HG03460 (cell line): ENCODE measurements around the gene XXYLT1.
"Not testable (repeated sequence)": the region's sequence is repeated elsewhere in the genome, so short reads cannot be mapped to it uniquely, and the experiment has no call there.

Experiments used
- ATAC-seq: cut with Tn5 transposase; IDR thresholded peaks from one replicate; pipeline ENCODE4 v1.9.1; 2021; ENCODE audit not compliant: unreplicated experiment

XXYLT1 gene, protein sequence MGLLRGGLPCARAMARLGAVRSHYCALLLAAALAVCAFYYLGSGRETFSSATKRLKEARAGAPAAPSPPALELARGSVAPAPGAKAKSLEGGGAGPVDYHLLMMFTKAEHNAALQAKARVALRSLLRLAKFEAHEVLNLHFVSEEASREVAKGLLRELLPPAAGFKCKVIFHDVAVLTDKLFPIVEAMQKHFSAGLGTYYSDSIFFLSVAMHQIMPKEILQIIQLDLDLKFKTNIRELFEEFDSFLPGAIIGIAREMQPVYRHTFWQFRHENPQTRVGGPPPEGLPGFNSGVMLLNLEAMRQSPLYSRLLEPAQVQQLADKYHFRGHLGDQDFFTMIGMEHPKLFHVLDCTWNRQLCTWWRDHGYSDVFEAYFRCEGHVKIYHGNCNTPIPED

DNA sequence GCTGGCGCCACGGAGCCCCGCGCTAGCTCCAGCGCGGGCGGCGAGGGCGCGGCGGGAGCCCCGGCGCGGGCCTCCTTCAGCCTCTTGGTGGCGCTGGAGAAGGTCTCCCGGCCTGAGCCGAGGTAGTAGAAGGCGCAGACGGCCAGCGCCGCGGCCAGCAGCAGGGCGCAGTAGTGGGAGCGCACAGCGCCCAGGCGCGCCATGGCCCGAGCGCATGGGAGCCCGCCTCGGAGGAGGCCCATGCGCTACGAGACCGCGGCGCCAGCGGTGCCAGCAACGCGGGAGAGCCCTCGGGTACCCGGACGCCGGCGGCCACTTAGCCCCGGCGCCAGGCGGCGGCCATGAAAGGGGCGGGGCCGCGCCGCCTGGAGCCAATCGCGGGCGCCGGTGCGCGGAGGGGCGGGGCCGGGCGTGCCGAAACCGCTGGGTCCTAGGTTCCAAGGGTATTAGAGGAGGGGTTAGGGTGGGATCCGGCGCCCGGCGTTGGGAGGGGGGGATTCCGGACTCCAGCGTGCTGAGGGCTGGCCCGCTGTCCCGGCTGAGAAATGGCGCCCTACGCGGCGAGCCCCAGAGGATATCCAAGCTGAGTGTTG lies at the start of gene XXYLT1:
XXYLT1 (minus strand) TSS at position 343 of the 593 bp plus-strand sequence; CDS start at position 242, 101 bp downstream.
- peak; percentile 81 for ATAC-seq

GRCh38 chr3:195319060-195319459 lies 48.1 kb upstream of the XXYLT1 start:
- ATAC-seq, result no peak

DNA sequence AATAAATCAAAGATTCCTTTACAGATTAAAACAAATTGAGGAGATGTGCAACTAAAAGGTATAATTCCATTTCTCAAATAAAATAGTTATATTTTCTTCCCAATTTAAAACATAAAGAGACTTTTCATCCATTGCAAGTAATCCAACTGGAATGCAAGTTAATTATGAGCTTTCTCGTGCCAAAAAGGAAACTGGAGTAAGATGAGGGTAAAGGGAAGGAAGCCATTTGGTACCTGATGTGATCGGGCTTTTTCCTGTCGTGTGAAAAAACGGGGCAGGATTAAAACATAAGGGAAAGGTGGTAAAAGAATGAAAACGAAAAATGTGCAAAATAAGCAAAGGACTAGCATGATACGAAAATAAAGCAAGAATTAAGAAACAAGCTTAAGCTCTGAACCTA lies 41.8 kb upstream of the XXYLT1 start:
- ATAC-seq, result no peak

- no peak for ATAC-seq
Observed at GRCh38 chr3:195307711-195308110, 36.8 kb upstream of the XXYLT1 start.

- no peak for ATAC-seq
Observed at GRCh38 chr3:195306369-195306768, 35.4 kb upstream of the XXYLT1 start.

GRCh38 chr3:195302431-195302830 lies 31.5 kb upstream of the XXYLT1 start:
- ATAC-seq, result no peak

- ATAC-seq, result peak; percentile 62
Observed at GRCh38 chr3:195297446-195297845, 26.5 kb upstream of the XXYLT1 start.

- ATAC-seq, result no peak
Observed at GRCh38 chr3:195296662-195297061, 25.7 kb upstream of the XXYLT1 start.

DNA sequence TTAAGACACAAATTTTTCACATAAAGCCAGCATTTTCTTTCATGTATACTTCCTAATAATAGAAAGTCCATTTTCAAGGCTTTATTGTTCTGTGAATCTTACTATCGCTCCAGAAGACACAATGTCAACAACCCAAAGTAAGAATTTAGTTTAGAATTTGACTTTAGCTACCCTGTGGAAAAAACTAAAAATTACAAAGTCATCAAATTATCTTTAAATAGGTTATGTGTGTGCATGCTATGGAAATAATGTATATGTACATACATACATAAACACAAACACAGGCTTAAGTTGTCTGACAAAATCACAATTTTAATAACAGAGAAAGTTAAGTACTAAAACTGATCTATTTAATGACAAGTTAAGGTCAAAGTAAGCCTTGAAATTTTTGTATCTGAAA lies 20.2 kb upstream of the XXYLT1 start:
- ATAC-seq, result no peak

- ATAC-seq, result not testable (repeated sequence)
Observed at GRCh38 chr3:195290643-195291042, 19.7 kb upstream of the XXYLT1 start.

DNA sequence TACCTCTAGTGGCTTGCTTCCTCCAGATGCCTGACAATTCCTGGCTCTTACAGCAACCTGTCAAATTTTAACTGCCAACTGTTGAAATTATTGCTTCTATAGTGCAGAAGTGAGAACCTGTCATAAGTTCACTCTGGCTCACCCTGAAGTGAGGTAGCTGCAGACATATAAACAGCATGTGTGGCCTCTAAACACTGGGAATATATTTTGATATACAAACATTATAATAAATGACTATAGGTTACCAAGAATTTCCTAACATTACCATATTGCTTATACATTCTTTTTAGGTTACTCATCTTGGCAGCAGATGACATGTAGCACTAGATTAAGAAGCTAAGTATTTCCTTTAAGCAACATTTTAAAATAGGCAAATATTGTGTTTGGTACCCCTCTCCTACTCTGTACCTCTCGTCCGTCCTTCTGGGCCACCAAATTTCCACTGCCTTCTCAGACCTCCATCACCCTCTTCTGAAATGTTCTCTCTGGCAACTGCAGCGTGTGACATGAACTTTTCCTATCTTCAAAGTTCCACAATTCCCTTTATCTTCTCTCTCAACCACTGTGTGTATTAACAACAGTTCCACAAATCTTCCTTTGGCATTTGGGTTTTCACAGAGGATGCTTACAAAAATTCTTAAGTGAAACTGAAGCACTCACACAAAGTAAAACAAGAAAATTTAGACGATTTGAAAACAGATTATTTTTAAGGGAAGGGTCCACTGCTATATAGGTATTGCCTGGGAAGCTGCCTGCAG lies 15.3 kb upstream of the XXYLT1 start:
- no peak for ATAC-seq

DNA sequence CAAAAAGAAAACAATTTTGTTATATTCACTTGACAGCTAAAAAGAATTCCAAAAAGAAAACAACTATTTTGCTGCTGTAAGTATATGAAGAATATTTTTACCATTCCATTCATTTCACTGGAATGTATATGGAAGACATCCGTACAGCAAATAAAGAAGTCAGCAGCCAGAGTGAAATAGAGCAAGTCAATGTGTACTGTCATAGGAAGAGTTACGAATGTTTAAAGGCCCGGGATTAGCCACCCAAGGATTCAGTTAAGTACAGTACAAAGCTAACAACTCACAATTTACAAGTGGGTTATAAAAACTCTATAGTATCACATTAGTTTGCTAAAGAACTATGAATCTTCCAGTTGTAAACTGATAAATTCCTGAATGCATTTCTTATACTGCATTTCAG lies 14.4 kb upstream of the XXYLT1 start:
- ATAC-seq, result no peak

- no peak for ATAC-seq
Observed at GRCh38 chr3:195284842-195285241, 13.9 kb upstream of the XXYLT1 start.

GRCh38 chr3:195282961-195283360 lies 12.0 kb upstream of the XXYLT1 start:
- no peak for ATAC-seq

GRCh38 chr3:195274259-195274966 lies 3.5 kb upstream of the XXYLT1 start:
- ATAC-seq, result no peak

DNA sequence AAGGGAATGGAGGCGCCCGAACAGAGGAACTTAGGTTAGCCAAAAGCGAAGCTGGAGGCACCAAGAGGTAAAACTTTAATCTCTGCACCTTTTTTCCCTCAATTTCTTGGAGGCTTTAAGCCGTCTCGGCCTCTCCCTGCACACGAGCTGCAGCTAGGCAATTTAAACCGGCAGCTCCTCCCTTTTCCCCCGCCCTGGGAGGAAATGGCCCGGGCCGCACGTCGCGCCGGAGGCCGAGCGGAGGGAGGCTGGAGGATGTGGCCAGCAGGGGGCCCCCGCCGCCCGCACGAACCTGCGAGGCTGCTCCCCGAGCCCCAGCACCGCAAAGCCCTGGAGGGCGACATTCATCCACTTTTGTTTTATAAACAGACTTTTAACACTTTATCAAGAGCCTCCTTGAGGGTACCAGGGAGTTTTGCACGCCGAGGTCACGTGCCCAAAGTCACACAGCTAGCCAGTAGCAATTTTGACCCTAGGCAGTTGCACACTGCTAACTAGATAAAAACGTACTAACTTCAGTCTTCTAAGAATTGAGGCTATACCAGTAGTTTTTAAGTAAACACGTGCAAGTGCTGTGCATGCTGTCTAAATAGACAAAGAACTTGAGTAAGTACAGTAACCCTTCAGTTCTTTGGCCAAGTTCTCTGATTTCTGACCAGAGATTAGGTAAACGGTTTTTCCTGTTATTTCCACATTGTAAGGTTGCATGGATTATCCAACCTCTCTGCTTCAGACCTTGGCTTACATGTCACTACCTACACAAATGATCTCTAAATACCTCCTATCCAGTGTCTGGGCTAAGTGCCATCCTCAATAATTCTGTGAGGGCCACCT lies 668 bp upstream of the XXYLT1 start:
- peak; percentile 71 for ATAC-seq

GRCh38 chr3:195270079-195270816 lies 711 bp downstream of the XXYLT1 start:
- peak; percentile 15 for ATAC-seq

- ATAC-seq, result no peak
Observed at GRCh38 chr3:195269375-195270078, 1.4 kb downstream of the XXYLT1 start.
